ENCODE data around the gene ZNF438.

ZNF438 gene

GRCh38 chr10:30883751-30884150 is 147.9 kb downstream of the ZNF438 start:
- peak; percentile 63 for DNase-seq (ENCODE audit: low read depth)

GRCh38 chr10:30883116-30883515 is 148.5 kb downstream of the ZNF438 start:
- DNase-seq (ENCODE audit: low read depth) = no peak

- DNase-seq (ENCODE audit: low read depth) = peak; percentile 68
Measured at GRCh38 chr10:30882281-30882680, 149.4 kb downstream of the ZNF438 start.

DNA sequence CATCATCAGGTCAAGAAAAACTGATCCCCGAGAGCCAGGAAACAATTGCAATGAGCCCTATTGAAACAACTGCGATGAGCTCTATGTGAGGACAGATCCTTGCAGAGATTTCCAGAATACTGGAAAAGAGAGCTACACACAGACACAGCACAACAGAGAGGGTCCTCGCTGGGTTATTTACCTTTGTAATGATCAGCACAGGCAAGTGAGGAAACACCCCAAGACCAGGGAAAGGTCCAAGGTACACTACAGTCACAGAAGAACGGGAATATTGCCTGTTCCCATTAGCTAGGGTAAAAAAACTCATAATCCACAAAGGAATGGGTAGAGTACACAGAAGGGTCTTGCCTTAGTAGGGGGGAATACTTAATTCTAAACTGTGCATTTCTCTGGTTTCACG is 152.7 kb downstream of the ZNF438 start:
- no peak for DNase-seq (ENCODE audit: low read depth)

- peak; percentile 12 for DNase-seq (ENCODE audit: low read depth)
Measured at GRCh38 chr10:30877111-30877510, 154.6 kb downstream of the ZNF438 start.

- DNase-seq (ENCODE audit: low read depth) = no peak
Measured at GRCh38 chr10:30873411-30873810, 158.3 kb downstream of the ZNF438 start.

- no peak for DNase-seq (ENCODE audit: low read depth)
Measured at GRCh38 chr10:30870896-30871295, 160.8 kb downstream of the ZNF438 start.

- DNase-seq (ENCODE audit: low read depth) = peak; percentile 91
Measured at GRCh38 chr10:30869566-30869965, 162.1 kb downstream of the ZNF438 start.

DNA sequence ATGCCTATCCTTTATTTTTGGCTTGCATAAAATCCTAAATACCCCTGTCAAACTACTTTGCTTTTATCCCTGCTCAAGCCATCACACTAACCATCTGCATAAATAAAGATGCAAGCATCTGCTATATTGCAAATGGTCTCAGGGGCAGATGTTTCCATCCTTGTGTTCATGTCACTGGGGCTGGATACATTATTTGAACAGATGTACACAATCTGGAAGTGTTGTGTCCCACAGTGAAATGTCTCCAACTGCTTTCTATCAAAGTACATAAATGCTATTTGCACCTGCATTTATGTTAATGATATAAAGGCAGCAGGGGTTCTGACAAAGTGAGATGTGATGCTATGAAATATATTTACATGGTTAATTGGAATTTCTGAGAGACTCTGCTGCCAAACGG is 163.1 kb downstream of the ZNF438 start:
- no peak for DNase-seq (ENCODE audit: low read depth)

GRCh38 chr10:30866896-30867295 is 164.8 kb downstream of the ZNF438 start:
- no peak for DNase-seq (ENCODE audit: low read depth)

- peak; percentile 38 for DNase-seq (ENCODE audit: low read depth)
Measured at GRCh38 chr10:30865141-30865926, 166.3 kb downstream of the ZNF438 start.

DNA sequence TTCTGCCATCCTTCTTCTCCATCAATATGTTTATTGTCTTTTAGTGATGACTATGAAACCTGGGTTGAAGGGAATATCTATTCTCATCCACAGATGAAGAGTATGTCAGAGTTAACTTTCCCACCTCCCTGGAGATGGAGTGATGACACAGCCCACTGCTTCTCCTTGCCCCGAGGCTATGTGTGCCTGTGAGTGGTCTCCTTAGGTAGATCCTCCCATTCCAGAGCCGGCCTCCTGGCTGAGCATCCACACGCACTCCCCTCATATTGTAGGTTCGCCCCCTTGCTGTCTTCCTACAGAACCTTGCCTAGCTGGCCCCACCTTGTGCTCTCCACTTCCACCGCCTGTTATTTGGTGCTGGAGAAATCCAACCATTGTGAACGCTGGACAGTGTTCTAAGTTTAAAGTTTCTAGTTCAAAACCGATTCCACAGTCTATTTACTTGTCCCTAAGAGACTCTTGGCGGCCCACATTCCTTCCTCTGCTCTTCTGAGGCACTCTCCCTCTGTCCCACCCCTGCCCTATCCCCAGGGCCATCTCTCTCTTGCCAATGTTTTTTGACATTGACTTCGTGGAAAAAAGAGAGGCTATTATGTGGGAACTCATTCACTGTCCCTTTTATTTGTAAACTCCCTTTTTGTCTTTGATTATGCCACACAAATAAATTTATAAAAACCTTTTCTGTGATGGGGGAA is 168.0 kb downstream of the ZNF438 start:
- DNase-seq (ENCODE audit: low read depth) = no peak

DNA sequence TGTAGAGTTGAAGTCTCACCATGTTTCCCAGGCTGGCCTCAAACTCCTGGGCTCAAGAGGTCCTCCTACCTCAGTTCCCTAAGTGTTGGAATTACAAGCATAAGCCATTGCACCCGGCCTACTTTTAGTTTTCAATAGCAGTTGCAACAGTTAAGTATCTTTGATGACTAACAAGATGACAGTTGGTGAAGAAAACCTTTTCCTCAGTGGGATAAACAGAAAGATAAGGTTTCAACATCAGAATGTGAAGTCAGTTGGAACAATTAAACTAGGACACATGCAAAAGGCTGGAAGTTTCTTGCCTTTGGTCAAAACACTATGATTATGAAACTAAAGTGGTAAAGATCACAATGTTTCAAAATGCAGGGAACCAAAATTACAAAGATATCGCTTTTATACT is 169.2 kb downstream of the ZNF438 start:
- DNase-seq (ENCODE audit: low read depth) = peak; percentile 93

GRCh38 chr10:30861976-30862375 is 169.7 kb downstream of the ZNF438 start:
- no peak for DNase-seq (ENCODE audit: low read depth)

GRCh38 chr10:30861221-30861620 is 170.4 kb downstream of the ZNF438 start:
- no peak for DNase-seq (ENCODE audit: low read depth)

- peak; percentile 73 for DNase-seq (ENCODE audit: low read depth)
Measured at GRCh38 chr10:30858499-30858898, 173.2 kb downstream of the ZNF438 start.

- DNase-seq (ENCODE audit: low read depth) = peak; percentile 98
Measured at GRCh38 chr10:30857803-30858202, 173.9 kb downstream of the ZNF438 start.

GRCh38 chr10:30855131-30855530 is 176.5 kb downstream of the ZNF438 start:
- DNase-seq (ENCODE audit: low read depth) = no peak

- DNase-seq (ENCODE audit: low read depth) = no peak
Measured at GRCh38 chr10:30854656-30855055, 177.0 kb downstream of the ZNF438 start.

DNA sequence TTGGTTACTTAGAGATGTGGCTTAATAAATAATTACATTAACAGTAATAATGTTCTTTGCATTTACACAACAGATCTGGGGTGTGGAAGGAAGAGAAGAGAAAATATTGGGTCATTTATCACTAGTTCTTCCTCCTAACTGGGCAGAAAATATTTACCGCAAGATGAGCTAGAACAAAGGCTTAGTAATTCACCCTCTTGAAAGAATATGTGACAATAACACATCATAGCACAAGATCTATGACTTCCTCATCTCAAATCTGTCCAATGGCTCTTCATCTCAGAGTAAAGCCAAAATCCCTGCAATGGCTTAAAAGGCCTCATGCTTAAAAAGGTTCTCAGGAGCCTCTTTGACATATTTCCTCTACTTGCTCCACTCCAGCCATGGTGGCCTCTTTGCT is 178.6 kb downstream of the ZNF438 start:
- DNase-seq (ENCODE audit: low read depth) = no peak

DNA sequence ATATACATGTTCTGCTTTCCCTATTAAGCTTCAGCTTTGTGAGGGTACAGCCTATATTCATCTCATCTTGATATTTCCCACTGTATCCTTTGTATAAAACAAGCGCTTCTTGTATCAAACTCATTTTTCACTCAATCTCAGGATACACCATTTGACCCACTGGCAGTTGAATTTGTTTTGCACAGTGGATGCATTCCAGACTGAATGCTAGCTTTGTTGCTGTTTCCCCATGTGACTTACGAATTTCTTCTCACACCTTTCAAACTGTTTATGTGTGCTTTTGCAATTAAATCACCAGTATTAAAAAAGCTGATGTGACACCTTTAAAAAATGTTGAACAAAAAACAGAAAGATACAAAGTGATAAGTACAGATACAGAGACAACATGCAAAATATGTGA is 180.9 kb downstream of the ZNF438 start:
- DNase-seq (ENCODE audit: low read depth) = no peak

GRCh38 chr10:30849231-30850035 is 182.2 kb downstream of the ZNF438 start:
- no peak for DNase-seq (ENCODE audit: low read depth)

Measured in fibroblast of gingiva (primary cell).